GM21825 (cell line): Measurements from ENCODE around the gene PDCL2.
"Not testable (repeated sequence)": the region's sequence is repeated elsewhere in the genome, so short reads cannot be mapped to it uniquely, and the experiment has no call there.

Experiments used
- ATAC-seq: cut with Tn5 transposase; IDR thresholded peaks from one replicate; pipeline ENCODE4 v1.9.1; 2021; ENCODE audit warnings: mild to moderate bottlenecking, moderate library complexity; ENCODE audit not compliant: unreplicated experiment

Gene PDCL2

GRCh38 chr4:55592014-55592413, at the start of gene PDCL2:
TSS of gene PDCL2 (minus strand) at chr4:55592245. CDS start at chr4:55592109, 136 bp downstream.
- no peak for ATAC-seq

- ATAC-seq = no peak
These were observed 45.3 kb upstream of the PDCL2 start for GRCh38 chr4:55637272-55637820.

GRCh38 chr4:55636656-55636999, 44.6 kb upstream of the PDCL2 start:
- no peak for ATAC-seq

GRCh38 chr4:55635741-55636655, 44.0 kb upstream of the PDCL2 start, which contains the start of gene NMU:
TSS of gene NMU (minus strand) at chr4:55636298. CDS start at chr4:55636192, 106 bp downstream.
- ATAC-seq = peak; percentile 72

- ATAC-seq = no peak
These were observed 43.2 kb upstream of the PDCL2 start for GRCh38 chr4:55635282-55635681.

GRCh38 chr4:55634417-55635128, 42.5 kb upstream of the PDCL2 start:
- no peak for ATAC-seq

GRCh38 chr4:55633903-55634302, 41.9 kb upstream of the PDCL2 start:
- ATAC-seq = no peak

- ATAC-seq = no peak
These were observed 33.8 kb upstream of the PDCL2 start for GRCh38 chr4:55625835-55626234.

- not testable (repeated sequence) for ATAC-seq
These were observed 32.0 kb upstream of the PDCL2 start for GRCh38 chr4:55624063-55624462.

GRCh38 chr4:55618546-55619143, 26.6 kb upstream of the PDCL2 start:
- ATAC-seq = no peak

- ATAC-seq = peak; percentile 90
These were observed 25.6 kb upstream of the PDCL2 start for GRCh38 chr4:55617587-55618197.

- no peak for ATAC-seq
These were observed 23.0 kb upstream of the PDCL2 start for GRCh38 chr4:55615008-55615407.

- ATAC-seq = no peak
These were observed 21.6 kb upstream of the PDCL2 start for GRCh38 chr4:55613621-55614020.

GRCh38 chr4:55612341-55612740, 20.3 kb upstream of the PDCL2 start:
- no peak for ATAC-seq

- no peak for ATAC-seq
These were observed 19.5 kb upstream of the PDCL2 start for GRCh38 chr4:55611358-55612059.

GRCh38 chr4:55610381-55610780, 18.3 kb upstream of the PDCL2 start:
- ATAC-seq = no peak

GRCh38 chr4:55609393-55609866, 17.4 kb upstream of the PDCL2 start:
- ATAC-seq = no peak

- ATAC-seq = no peak
These were observed 16.5 kb upstream of the PDCL2 start for GRCh38 chr4:55608591-55608990.

- no peak for ATAC-seq
These were observed 13.0 kb upstream of the PDCL2 start for GRCh38 chr4:55604996-55605395.

- ATAC-seq = no peak
These were observed 8.6 kb upstream of the PDCL2 start for GRCh38 chr4:55600640-55601039.
